CD4-positive, alpha-beta T cell (primary cell): ENCODE measurements around the gene ATP1A4. TPM values are rescaled to one million over a fixed set of nuclear protein-coding genes. Genes with fewer than 3 reads are reported as not detected.

Experiments
- ATAC-seq: fragments of 200-7000 bp; cut with Tn5 transposase; one replicate; pipeline ENCODE4 v1.10.0; 2022; ENCODE audit warnings: mild to moderate bottlenecking; ENCODE audit not compliant: poor library complexity
- CTCF ChIA-PET: fragments of 350-600 bp; sonication (Branson Sonifier 250); formaldehyde crosslinking; loops from one replicate; lab custom pipeline; 2021; ENCODE audit warnings: antibody characterized with exemption, inconsistent platforms; lab: Charles Lee
- POLR2A ChIA-PET: fragments of 350-600 bp; sonication (Branson Sonifier 250); formaldehyde crosslinking; loops from one replicate; lab custom pipeline; 2021; ENCODE audit warnings: antibody characterized with exemption, inconsistent platforms; lab: Charles Lee
- DNase-seq, 14 experiments: peaks; one replicate each; pipeline ENCODE4 v3.0.0-alpha.2; 2013 to 2020; ENCODE audit warnings: mixed read lengths in 2 of 14
- H3K27ac ChIP-seq, 2 donors: one replicate each; pipeline versions ENCODE4 v1.5.1 to v1.7.0; 2013; ENCODE audit warnings: low read length in 2 of 2, low read depth in 1 of 2, mild to moderate bottlenecking in 1 of 2
- H3K27me3 ChIP-seq, 2 experiments: 1 replicate in 1 of 2; 2 replicates in 1 of 2; pipeline versions ENCODE4 v1.6.1 to v1.7.0; 2013; ENCODE audit warnings: low read length in 2 of 2, control low read depth in 1 of 2, mild to moderate bottlenecking in 1 of 2, moderate library complexity in 1 of 2; ENCODE audit not compliant: insufficient read depth in 2 of 2, control insufficient read depth in 1 of 2
- H3K36me3 ChIP-seq: one replicate; pipeline ENCODE4 v1.6.1; 2013; ENCODE audit warnings: low read length, control low read depth; ENCODE audit not compliant: insufficient read depth
- H3K4me1 ChIP-seq: one replicate; pipeline ENCODE4 v1.6.1; 2013; ENCODE audit warnings: low read length, control low read depth; ENCODE audit not compliant: insufficient read depth
- H3K4me3 ChIP-seq: one replicate; pipeline ENCODE4 v1.5.1; 2013; ENCODE audit warnings: mild to moderate bottlenecking, low read length, moderate library complexity
- H3K9me3 ChIP-seq, 2 experiments: 1 replicate in 1 of 2; 2 replicates in 1 of 2; pipeline versions ENCODE4 v1.6.1 to v1.7.0; 2013; ENCODE audit warnings: low read length in 2 of 2, mild to moderate bottlenecking in 2 of 2, control low read depth in 1 of 2, moderate library complexity in 1 of 2; ENCODE audit not compliant: control insufficient read depth in 1 of 2, insufficient read depth in 1 of 2
- H3K27ac Mint-ChIP-seq: one replicate; pipeline ENCODE4 v1.8.0; 2020; ENCODE audit warnings: mixed read lengths
- H3K27me3 Mint-ChIP-seq: one replicate; pipeline ENCODE4 v1.8.0; 2021; ENCODE audit warnings: mixed read lengths
- H3K36me3 Mint-ChIP-seq: one replicate; pipeline ENCODE4 v1.8.0; 2021; ENCODE audit warnings: low read depth, mixed read lengths
- H3K4me1 Mint-ChIP-seq: one replicate; pipeline ENCODE4 v1.8.0; 2021; ENCODE audit warnings: low read depth, mixed read lengths
- H3K4me3 Mint-ChIP-seq: one replicate; pipeline ENCODE4 v1.8.0; 2020; ENCODE audit warnings: mild to moderate bottlenecking, mixed read lengths
- H3K9me3 Mint-ChIP-seq: one replicate; pipeline ENCODE4 v1.8.0; 2020; ENCODE audit warnings: mixed read lengths
- intact Hi-C, 2 experiments: fragments of 100-400 bp; cut with DNase I in 1 of 2; cut with micrococcal nuclease in 1 of 2; formaldehyde crosslinking; loops; one replicate each; pipeline versions ENCODE4 v1.15.1 to v1.9.0; 2023 to 2025; cut with DNase I, micrococcal nuclease
- total RNA-seq, 174 experiments: library from RNA in 2 of 174; stranded (reverse) in 2 of 174; gene quantifications; one replicate each; pipeline ENCODE4 v1.2.3 and lab custom pipeline; 2021 to 2026
- TF ChIP-seq, protein P1 (sequence below): fragments of 200-600 bp; IDR thresholded peaks from one replicate; pipeline ENCODE4 v1.8.0; 2022; ENCODE audit warnings: antibody characterized with exemption, mild to moderate bottlenecking

The ATP1A4 gene
- total RNA-seq, 2 experiments from 2014 or later = 0.22 TPM; not detected in 1

DNA sequence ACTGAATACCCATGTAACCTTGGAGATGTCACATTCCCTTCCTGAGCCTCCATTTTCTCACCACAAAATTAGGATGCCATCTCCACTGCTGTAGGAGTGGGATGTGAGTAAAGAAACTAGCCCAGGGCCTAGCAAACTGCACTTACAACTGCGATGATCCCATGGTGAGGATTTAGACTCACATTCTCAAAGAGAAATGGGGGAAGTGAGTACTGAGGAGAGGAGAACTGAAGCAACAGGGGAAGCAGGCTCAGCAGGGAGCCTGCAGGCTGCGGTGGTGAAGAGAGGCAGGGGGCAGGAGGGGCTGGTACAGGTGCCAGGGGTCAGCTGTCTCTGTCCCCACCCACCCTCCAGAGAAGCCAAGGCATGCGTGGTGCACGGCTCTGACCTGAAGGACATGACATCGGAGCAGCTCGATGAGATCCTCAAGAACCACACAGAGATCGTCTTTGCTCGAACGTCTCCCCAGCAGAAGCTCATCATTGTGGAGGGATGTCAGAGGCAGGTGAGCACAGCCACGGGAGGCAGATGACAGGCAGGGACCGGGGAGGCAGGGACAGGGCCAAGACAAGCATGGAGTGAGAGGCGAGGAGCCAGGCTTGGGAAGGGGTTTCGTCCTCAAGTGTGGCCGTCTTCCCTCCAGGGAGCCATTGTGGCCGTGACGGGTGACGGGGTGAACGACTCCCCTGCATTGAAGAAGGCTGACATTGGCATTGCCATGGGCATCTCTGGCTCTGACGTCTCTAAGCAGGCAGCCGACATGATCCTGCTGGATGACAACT, 16.4 kb upstream of the ATP1A4 start:
- Histone ChIP-seq H3K9me3 (no peaks in the 10 kb centered on the region), H3K36me3 (no peaks in the 10 kb centered on the region), H3K27me3 (peaks cover 0 to 4% of the 10 kb centered on the region in 2 experiments), H3K4me3 (no peak overlapping the region), H3K27ac (no peak overlapping the region), H3K4me1 (no peaks in the 10 kb centered on the region)
- Mint-ChIP-seq H3K27me3 (peaks cover 25% of the 10 kb centered on the region), H3K4me3 (no peak overlapping the region), H3K36me3 (no peaks in the 10 kb centered on the region), H3K27ac (no peak overlapping the region), H3K4me1 (no peaks in the 10 kb centered on the region), H3K9me3 (no peaks in the 10 kb centered on the region)
- TF ChIP-seq, protein P1, sequence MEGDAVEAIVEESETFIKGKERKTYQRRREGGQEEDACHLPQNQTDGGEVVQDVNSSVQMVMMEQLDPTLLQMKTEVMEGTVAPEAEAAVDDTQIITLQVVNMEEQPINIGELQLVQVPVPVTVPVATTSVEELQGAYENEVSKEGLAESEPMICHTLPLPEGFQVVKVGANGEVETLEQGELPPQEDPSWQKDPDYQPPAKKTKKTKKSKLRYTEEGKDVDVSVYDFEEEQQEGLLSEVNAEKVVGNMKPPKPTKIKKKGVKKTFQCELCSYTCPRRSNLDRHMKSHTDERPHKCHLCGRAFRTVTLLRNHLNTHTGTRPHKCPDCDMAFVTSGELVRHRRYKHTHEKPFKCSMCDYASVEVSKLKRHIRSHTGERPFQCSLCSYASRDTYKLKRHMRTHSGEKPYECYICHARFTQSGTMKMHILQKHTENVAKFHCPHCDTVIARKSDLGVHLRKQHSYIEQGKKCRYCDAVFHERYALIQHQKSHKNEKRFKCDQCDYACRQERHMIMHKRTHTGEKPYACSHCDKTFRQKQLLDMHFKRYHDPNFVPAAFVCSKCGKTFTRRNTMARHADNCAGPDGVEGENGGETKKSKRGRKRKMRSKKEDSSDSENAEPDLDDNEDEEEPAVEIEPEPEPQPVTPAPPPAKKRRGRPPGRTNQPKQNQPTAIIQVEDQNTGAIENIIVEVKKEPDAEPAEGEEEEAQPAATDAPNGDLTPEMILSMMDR = no peak
- ChIA-PET POLR2A (no interaction called here), CTCF (no interaction called here)
- no peak for ATAC-seq
- DNase-seq = peak in 1 of 14 experiments; percentile 10
- intact Hi-C loops = no loop called here

DNA sequence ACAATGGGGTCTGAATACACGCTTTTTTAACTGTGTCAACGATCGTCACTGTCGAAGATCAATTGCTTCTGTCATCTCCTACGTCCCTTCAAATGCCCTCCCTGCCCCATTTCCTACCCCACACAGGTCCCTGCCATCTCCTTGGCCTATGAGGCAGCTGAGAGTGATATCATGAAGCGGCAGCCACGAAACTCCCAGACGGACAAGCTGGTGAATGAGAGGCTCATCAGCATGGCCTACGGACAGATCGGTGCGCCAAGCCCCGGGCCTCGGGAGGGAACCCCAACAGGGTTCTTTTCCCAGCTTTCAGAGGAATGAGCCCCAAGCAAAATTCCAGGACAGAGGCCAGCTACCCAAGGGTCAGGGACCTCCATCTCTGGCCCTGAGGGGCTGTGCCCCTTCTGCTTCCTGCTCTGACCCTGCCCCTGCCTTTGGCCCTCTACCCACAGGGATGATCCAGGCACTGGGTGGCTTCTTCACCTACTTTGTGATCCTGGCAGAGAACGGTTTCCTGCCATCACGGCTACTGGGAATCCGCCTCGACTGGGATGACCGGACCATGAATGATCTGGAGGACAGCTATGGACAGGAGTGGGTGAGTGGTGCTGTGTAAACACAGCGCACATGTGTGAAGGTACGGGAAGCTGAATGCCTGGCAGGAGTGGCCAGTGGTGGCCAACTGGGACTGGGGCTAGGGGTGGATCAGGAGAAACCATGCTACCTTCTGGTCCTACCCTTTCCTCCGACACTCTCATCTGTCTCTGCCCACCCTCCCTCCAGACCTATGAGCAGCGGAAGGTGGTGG, 15.1 kb upstream of the ATP1A4 start:
- no peak overlapping the region for H3K4me3 Mint-ChIP-seq
- ATAC-seq (no peak), DNase-seq (no peak)
- Histone ChIP-seq H3K27me3 (no peaks in the 10 kb centered on the region), H3K27ac (no peak overlapping the region), H3K4me1 (no peaks in the 10 kb centered on the region), H3K36me3 (no peaks in the 10 kb centered on the region), H3K4me3 (no peak overlapping the region), H3K9me3 (no peaks in the 10 kb centered on the region)
- no peaks in the 10 kb centered on the region for H3K4me1 Mint-ChIP-seq
- H3K36me3 Mint-ChIP-seq = no peaks in the 10 kb centered on the region
- H3K27ac Mint-ChIP-seq = no peak overlapping the region
- TF ChIP-seq, protein P1 = no peak
- peaks cover 27% of the 10 kb centered on the region for H3K27me3 Mint-ChIP-seq
- H3K9me3 Mint-ChIP-seq = no peaks in the 10 kb centered on the region
- intact Hi-C loops = no loop called here
- POLR2A ChIA-PET = no interaction called here
- CTCF ChIA-PET = no interaction called here

DNA sequence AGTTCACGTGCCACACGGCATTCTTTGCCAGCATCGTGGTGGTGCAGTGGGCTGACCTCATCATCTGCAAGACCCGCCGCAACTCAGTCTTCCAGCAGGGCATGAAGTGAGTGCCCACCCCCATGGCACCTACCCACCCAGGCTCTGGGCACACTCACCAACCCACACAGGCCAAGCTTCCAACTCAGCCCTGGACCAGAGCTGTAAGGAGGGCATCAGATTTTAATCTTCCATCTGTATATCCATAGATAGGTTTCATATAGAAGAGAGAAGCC, 14.5 kb upstream of the ATP1A4 start:
- H3K4me1 ChIP-seq = no peaks in the 10 kb centered on the region
- Mint-ChIP-seq H3K36me3 (no peaks in the 10 kb centered on the region), H3K4me1 (no peaks in the 10 kb centered on the region), H3K9me3 (no peaks in the 10 kb centered on the region), H3K4me3 (no peak overlapping the region), H3K27me3 (peaks cover 31% of the 10 kb centered on the region), H3K27ac (no peak overlapping the region)
- intact Hi-C loops = no loop called here
- H3K27ac ChIP-seq = no peak overlapping the region
- H3K4me3 ChIP-seq = no peak overlapping the region
- H3K9me3 ChIP-seq = no peaks in the 10 kb centered on the region
- DNase-seq (no peak), ATAC-seq (no peak)
- H3K36me3 ChIP-seq = no peaks in the 10 kb centered on the region
- H3K27me3 ChIP-seq = peaks cover 0 to 4% of the 10 kb centered on the region in 2 experiments
- CTCF ChIA-PET = no interaction called here
- POLR2A ChIA-PET = no interaction called here
- TF ChIP-seq, protein P1 = no peak
